ENCODE measurements around the gene RIPOR3.

- TF ChIP-seq CTCF (IDR thresholded peaks at IDR 0.05), result no peak
- no peak for TF ChIP-seq POLR2A (IDR thresholded peaks at IDR 0.05; ENCODE audit: low read depth)
- TF ChIP-seq POLR2AphosphoS5 (IDR thresholded peaks at IDR 0.05), result no peak
- no peak for TF ChIP-seq EP300 (IDR thresholded peaks at IDR 0.05)
Measured at GRCh38 chr20:50716518-50716917, 25.2 kb upstream of the RIPOR3 start.
